ENCODE data around the gene CNTNAP2. TPM values are rescaled to one million over a fixed set of nuclear protein-coding genes. Genes with fewer than 3 reads are reported as not detected.
A peak's percentile ranks its signal among the peaks of the same experiment; 100 is the strongest.
"Not testable (repeated sequence)": the region's sequence is repeated elsewhere in the genome, so short reads cannot be mapped to it uniquely, and the experiment has no call there.

CNTNAP2 gene
- total RNA-seq, 4 donors from 2014 or later = 0.42 to 0.71 TPM; not detected in 2

DNA sequence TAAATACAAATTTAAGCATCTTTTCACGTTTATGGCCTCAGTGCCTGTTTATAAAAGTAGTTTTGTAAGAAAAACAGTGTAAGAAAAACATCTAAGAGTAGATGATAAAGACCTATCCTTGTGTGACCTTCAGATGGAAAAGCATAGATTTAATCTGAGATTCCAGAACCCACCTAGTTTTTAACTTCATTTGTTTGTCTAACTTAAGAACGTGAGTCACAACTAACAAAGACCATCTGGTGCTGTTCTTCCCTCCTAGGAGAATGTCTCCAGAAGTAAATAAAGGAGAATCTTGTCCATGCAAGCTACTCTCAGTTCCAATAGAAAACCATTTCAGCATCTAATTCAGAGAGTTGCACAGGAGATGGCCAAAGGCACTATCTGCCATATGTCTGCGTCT, 2208.6 kb downstream of the CNTNAP2 start:
- intact Hi-C loops (cut with DNase I; ENCODE audit: low total_unique reads) = no loop called here
- H3K4me3 ChIP-seq (ENCODE audit: low read depth, poor library complexity, severe bottlenecking) = no peak overlapping the region
- TF ChIP-seq CTCF (IDR thresholded peaks at IDR 0.05) = no peak
- no peak for TF ChIP-seq POLR2A (IDR thresholded peaks at IDR 0.05)
- no peak for DNase-seq (ENCODE audit: low spot score in 2 of 2)
- WGBS, 2 donors = 56 to 63% methylated on average over 3 of the region's 3 CpGs

GRCh38 chr7:148327379-148327778, 2210.8 kb downstream of the CNTNAP2 start:
- no peak for DNase-seq (ENCODE audit: low spot score in 2 of 2)
- TF ChIP-seq POLR2A (IDR thresholded peaks at IDR 0.05) (no peak), CTCF (IDR thresholded peaks at IDR 0.05) (no peak)
- no peak overlapping the region for H3K4me3 ChIP-seq (ENCODE audit: low read depth, poor library complexity, severe bottlenecking)
- WGBS, 2 donors = 40 to 61% methylated on average over 1 of the region's 1 CpG
- intact Hi-C loops (cut with DNase I; ENCODE audit: low total_unique reads) = no loop called here

DNA sequence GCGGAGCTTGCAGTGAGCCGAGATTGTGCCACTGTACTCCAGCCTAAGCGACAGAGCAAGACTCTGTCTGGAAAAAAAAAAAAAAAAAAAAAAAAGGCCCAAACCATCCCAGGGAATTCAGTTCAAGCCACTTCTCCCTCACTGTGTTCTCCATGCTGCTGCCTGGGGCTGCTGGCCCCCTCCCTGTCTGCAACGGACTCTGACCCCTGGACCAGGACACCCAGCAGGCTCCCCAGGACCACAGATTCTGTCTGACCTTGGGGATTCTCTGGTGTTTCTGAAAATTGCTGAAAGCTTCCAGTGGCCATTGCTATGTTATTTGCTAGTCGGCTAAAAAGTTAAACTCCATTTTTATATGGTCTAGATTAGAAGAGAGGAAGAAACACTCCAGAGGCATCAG, 2212.3 kb downstream of the CNTNAP2 start:
- no peak for DNase-seq (ENCODE audit: low spot score in 2 of 2)
- 68 to 94% methylated on average over 5 of the region's 5 CpGs for WGBS, 2 donors
- no peak for TF ChIP-seq POLR2A (IDR thresholded peaks at IDR 0.05)
- TF ChIP-seq CTCF (IDR thresholded peaks at IDR 0.05) = no peak

DNA sequence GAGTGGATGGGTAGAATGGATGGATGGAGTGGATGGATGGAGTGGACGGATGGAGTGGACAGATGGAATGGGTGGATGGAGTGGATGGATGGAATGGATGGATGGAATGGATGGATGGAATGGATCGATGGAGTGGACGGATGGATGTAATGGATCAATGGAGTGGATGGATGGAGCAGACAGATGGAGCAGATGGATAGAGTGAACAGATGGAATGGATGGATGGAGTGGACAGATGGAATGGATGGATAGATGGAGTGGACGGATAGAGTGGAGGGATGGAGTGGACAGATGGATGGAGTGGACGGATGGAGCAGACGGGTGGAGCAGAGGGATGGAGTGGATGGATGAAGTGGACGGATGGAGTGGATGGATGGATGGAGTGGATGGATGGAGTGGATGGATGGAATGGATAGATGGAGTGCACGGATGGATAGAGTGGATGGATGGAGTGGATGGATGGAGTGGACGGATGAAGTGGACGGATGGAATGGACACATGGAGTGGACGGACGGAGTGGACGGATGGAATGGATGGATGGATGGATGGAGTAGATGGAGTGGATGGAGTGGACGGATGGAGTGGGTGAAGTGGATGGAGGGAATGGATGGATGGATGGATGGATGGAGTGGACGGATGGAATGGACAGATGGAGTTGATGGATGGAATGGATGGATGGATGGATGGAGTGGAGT, 2213.7 kb downstream of the CNTNAP2 start:
- WGBS, 2 donors = 84 to 85% methylated on average over 15 of the region's 15 CpGs
- H3K4me3 ChIP-seq (ENCODE audit: low read depth, poor library complexity, severe bottlenecking) = no peak overlapping the region
- intact Hi-C loops (cut with DNase I; ENCODE audit: low total_unique reads) = no loop called here
- DNase-seq (ENCODE audit: low spot score in 2 of 2) = no peak
- TF ChIP-seq POLR2A (IDR thresholded peaks at IDR 0.05) (no peak), CTCF (IDR thresholded peaks at IDR 0.05) (no peak)

More for the DNA sequence above, 2212.3 kb downstream of the CNTNAP2 start:
- intact Hi-C loops (cut with DNase I; ENCODE audit: low total_unique reads) = no loop called here
- H3K4me3 ChIP-seq (ENCODE audit: low read depth, poor library complexity, severe bottlenecking) = no peak overlapping the region

DNA sequence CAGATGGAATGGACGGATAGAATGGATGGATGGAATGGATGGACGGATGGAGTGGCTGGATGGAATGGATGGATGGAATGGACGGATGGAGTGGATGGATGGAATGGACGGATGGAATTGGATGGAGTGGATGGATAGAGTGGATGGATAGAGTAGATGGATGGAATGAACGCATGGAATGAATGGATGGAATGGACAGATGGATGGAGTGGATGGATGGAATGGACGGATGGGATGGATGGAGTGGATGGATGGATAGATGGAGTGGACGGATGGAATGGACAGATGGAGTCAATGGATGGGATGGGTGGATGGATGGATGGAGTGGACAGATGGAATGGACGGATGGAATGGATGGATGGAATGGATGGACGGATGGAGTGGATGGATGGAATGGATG, 2214.2 kb downstream of the CNTNAP2 start:
- no peak overlapping the region for H3K4me3 ChIP-seq (ENCODE audit: low read depth, poor library complexity, severe bottlenecking)
- 89 to 92% methylated on average over 9 of the region's 9 CpGs for WGBS, 2 donors
- TF ChIP-seq CTCF (IDR thresholded peaks at IDR 0.05) (no peak), POLR2A (IDR thresholded peaks at IDR 0.05) (no peak)
- intact Hi-C loops (cut with DNase I; ENCODE audit: low total_unique reads) = no loop called here
- no peak for DNase-seq (ENCODE audit: low spot score in 2 of 2)

- WGBS, 2 donors = 63 to 72% methylated on average over 11 of the region's 11 CpGs
- peak in 1 of 2 donors; percentile 87 for DNase-seq (ENCODE audit: low spot score in 2 of 2)
- H3K4me3 ChIP-seq (ENCODE audit: low read depth, poor library complexity, severe bottlenecking); intact Hi-C loops (cut with DNase I; ENCODE audit: low total_unique reads): not testable (repeated sequence)
These were observed 2214.9 kb downstream of the CNTNAP2 start for GRCh38 chr7:148331456-148331855.

Data from lower leg skin (tissue), 4 donors.